Keratinocyte (primary cell): ENCODE results near the gene FAM83E.

ENCODE experiments used
- EZH2 ChIP-seq: IDR thresholded peaks from one replicate; pipeline ENCODE4 v1.6.1; 2012; ENCODE audit warnings: inconsistent platforms, mild to moderate bottlenecking, low read length, moderate library complexity
- TF ChIP-seq, protein P1 (sequence below), 3 experiments: IDR thresholded peaks in 1 of 3; conservative IDR thresholded peaks in 1 of 3; optimal IDR thresholded peaks in 1 of 3; 2 replicates in 2 of 3; 3 replicates in 1 of 3; pipeline versions ENCODE3 to v1.5.1; 2011; ENCODE audit warnings: low read length in 3 of 3, mild to moderate bottlenecking in 3 of 3, moderate library complexity in 2 of 3, control low read depth in 1 of 3, inconsistent platforms in 1 of 3; ENCODE audit not compliant: insufficient read depth in 2 of 3; ENCODE audit errors: extremely low read depth in 1 of 3

DNA sequence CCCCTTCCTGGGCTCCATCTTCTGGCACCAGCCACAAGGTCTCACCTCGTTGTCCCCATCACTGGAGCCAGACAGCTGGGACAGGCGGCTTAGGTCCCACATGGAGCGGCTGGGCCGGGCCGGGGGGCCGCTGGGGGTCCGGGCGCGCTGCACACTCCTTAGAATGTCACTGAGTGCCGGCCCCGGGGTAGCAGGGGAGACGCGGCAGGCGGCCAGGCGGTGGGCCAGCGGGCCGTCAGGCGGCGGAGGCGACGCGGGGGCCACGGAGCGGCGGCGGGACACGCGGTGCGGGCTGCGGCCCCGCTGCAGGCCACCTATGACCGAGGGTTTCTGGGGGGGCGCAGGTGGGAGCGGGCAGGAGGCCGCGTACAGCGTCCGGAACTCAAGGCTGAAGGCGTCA lies 11.4 kb downstream of the FAM83E start:
- TF ChIP-seq, protein P1, sequence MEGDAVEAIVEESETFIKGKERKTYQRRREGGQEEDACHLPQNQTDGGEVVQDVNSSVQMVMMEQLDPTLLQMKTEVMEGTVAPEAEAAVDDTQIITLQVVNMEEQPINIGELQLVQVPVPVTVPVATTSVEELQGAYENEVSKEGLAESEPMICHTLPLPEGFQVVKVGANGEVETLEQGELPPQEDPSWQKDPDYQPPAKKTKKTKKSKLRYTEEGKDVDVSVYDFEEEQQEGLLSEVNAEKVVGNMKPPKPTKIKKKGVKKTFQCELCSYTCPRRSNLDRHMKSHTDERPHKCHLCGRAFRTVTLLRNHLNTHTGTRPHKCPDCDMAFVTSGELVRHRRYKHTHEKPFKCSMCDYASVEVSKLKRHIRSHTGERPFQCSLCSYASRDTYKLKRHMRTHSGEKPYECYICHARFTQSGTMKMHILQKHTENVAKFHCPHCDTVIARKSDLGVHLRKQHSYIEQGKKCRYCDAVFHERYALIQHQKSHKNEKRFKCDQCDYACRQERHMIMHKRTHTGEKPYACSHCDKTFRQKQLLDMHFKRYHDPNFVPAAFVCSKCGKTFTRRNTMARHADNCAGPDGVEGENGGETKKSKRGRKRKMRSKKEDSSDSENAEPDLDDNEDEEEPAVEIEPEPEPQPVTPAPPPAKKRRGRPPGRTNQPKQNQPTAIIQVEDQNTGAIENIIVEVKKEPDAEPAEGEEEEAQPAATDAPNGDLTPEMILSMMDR (optimal IDR thresholded peaks at IDR 0.05 in 1 of 3, IDR thresholded peaks at IDR 0.05 in 1 of 3, conservative IDR thresholded peaks at IDR 0.05 in 1 of 3; ENCODE audit: extremely low read depth in 1 of 3, insufficient read depth in 2 of 3, low read length in 3 of 3), result no peak
- TF ChIP-seq EZH2, result no peak
